GM21381 (cell line): ENCODE measurements around the gene TOMM70.
"Not testable (repeated sequence)": the region's sequence is repeated elsewhere in the genome, so short reads cannot be mapped to it uniquely, and the experiment has no call there.

Source experiments
- ATAC-seq: cut with Tn5 transposase; IDR thresholded peaks from one replicate; pipeline ENCODE4 v1.9.1; 2021; ENCODE audit warnings: mild to moderate bottlenecking, moderate library complexity; ENCODE audit not compliant: unreplicated experiment

The TOMM70 gene

DNA sequence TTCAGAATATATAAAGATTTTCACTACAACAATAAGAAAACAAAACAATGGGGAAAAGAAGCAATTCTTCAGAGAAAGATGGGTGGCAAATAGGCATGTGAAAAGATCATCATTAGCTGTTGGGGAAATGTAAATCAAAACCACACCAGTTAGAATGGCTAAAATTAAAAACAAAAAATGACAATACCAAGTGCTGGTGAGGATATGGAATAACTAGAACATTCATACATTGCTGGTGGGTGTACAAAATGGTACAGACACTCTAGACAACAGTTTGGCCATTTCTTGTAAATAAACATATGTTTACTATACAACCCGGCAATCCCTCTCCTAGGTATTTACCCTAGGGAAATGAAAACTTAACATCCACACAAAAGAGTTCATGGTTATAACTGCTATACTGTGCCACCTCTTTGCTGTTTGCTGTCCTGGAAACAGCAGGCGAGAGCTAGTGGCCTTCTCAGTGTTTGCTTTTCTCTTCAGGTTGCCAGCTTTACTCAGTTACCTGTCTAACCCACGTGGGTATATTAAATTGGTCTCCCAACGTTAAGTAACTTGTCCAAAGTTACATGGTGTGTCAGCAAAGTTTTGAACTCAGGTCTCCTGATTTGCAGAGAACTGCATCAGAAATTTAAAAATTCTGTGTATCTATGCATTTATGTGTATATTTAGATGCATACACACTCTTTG lies 70.9 kb downstream of the TOMM70 start:
- ATAC-seq: no peak

DNA sequence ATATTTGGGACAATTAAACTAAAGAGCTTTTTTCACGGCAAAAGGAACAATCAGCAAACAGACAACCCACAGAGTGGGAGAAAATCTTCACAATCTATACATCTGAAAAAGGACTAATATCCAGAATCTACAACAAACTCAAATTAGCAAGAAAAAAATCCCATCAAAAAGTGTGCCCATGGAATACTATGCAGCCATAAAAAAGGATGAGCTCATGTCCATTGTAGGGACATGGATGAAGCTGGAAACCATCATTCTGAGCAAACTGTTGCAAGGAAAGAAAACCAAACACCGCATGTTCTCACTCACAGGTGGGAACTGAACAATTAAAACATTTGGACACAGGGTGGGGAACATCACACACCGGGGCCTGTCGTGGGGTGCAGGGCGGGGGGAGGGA lies 73.5 kb downstream of the TOMM70 start:
- ATAC-seq: not testable (repeated sequence)

DNA sequence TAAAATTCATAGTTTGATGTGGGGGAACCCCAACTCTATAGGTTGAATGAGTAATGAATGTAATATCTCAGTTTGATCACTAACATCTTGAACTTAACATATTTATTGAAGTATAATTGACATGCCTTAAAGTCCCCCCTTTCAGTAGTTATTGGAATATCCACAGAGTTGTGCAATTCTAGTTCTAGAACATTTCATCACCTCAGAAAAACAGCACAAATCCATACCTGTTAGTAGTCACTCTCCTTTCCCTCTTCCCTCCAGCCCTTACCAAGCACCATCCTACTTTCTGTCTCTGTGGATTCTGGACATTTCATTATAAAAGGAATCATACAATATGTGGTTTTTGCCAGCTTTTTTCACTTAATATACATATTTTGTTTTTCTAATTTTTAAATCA lies 75.1 kb downstream of the TOMM70 start:
- ATAC-seq: no peak

DNA sequence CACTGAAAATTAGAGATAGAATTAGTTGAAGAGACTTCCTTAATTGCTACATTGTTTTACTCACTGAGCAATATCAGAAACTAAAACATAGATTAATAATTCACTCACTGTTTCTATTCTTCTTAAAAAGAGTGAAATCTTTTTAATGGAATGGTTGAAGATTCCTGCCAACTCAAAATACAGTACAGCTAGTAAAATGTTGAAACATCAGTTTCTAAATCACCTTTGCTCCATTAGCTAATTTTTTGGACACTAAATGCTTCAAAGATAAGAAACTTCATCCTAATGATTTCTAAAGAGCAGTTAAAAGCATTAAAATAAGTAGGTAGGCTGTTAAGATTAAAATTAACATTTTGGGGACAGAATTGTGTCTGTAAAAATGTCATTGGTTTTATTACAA lies 76.8 kb downstream of the TOMM70 start:
- no peak for ATAC-seq

GRCh38 chr3:100319951-100320350 lies 80.9 kb downstream of the TOMM70 start:
- no peak for ATAC-seq

DNA sequence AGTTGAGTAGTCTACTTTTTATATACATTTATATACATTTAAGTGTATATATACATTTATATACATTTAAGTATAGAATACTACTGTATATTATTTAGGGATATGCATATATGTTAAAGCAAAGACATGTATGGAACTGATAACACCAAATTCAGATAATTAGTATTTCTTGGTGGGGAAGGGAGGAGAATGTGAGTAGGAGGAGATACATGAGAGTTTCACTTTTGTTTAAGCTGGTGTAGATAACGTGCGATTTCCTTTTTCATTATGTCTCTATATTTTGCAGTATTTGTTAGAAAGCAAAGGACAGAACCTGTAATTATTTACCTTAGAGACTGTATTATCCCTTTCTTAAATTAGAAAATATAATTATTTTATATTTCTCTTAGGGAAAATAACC lies 83.0 kb downstream of the TOMM70 start:
- ATAC-seq: peak; percentile 76

- ATAC-seq: peak; percentile 64
Observed at GRCh38 chr3:100316641-100317069, 84.2 kb downstream of the TOMM70 start.
